Loucy (cell line): Measurements from ENCODE around the gene ADGRL3.

Experiments used
- H2AFZ ChIP-seq: fragments of 200-600 bp; sonication (generic); 2 replicates; pipeline ENCODE4 v1.6.0; 2016; ENCODE audit warnings: antibody characterized with exemption, mild to moderate bottlenecking, low read length, moderate library complexity
- H3F3A ChIP-seq: fragments of 200-600 bp; 2 replicates; pipeline ENCODE4 v1.6.0; 2016; ENCODE audit warnings: antibody characterized with exemption, low read depth, mild to moderate bottlenecking
- H3K27me3 ChIP-seq: fragments of 200-600 bp; sonication (generic); 2 replicates; pipeline ENCODE4 v1.6.1; 2014; ENCODE audit warnings: low read length, mild to moderate bottlenecking; ENCODE audit not compliant: insufficient read depth, poor library complexity, severe bottlenecking
- H3K36me3 ChIP-seq: fragments of 200-600 bp; sonication (generic); 2 replicates; pipeline ENCODE4 v1.6.1; 2016; ENCODE audit warnings: low read length; ENCODE audit not compliant: insufficient read depth
- H3K4me1 ChIP-seq: fragments of 200-600 bp; sonication (generic); 2 replicates; pipeline ENCODE4 v1.5.1; 2014; ENCODE audit warnings: low read length, mild to moderate bottlenecking; ENCODE audit not compliant: insufficient read depth, poor library complexity, severe bottlenecking
- H3K4me2 ChIP-seq: fragments of 200-600 bp; sonication (generic); 2 replicates; pipeline ENCODE4 v1.6.0; 2014; ENCODE audit warnings: antibody characterized with exemption, low read length, low read depth, mild to moderate bottlenecking; ENCODE audit not compliant: poor library complexity, severe bottlenecking
- H3K4me3 ChIP-seq: fragments of 200-600 bp; sonication (generic); 2 replicates; pipeline ENCODE4 v1.5.1; 2014; ENCODE audit warnings: low read length, mild to moderate bottlenecking, mixed read lengths; ENCODE audit not compliant: poor library complexity, severe bottlenecking
- H3K79me2 ChIP-seq: fragments of 200-600 bp; sonication (generic); 2 replicates; pipeline ENCODE4 v1.6.1; 2014; ENCODE audit warnings: low read length; ENCODE audit not compliant: insufficient read depth
- H3K9ac ChIP-seq: fragments of 200-600 bp; sonication (generic); 2 replicates; pipeline ENCODE4 v1.6.0; 2014; ENCODE audit warnings: mild to moderate bottlenecking, low read depth, low read length, moderate library complexity; ENCODE audit not compliant: poor library complexity, severe bottlenecking
- H3K9me2 ChIP-seq: fragments of 200-600 bp; sonication (generic); replicated peaks from 2 replicates; pipeline ENCODE4 v1.6.1; 2016; ENCODE audit warnings: low read depth, low read length, mixed read lengths
- H3K9me3 ChIP-seq: fragments of 200-600 bp; sonication (generic); 2 replicates; pipeline ENCODE4 v1.6.1; 2014; ENCODE audit warnings: mild to moderate bottlenecking, antibody characterized with exemption, low read length, low read depth; ENCODE audit not compliant: insufficient read depth
- H4K20me1 ChIP-seq: fragments of 200-600 bp; sonication (generic); 2 replicates; pipeline ENCODE4 v1.6.0; 2014; ENCODE audit warnings: antibody characterized with exemption, low read length, mild to moderate bottlenecking; ENCODE audit not compliant: insufficient read depth, poor library complexity, severe bottlenecking
- CTCF ChIP-seq: fragments of 200-600 bp; sonication (generic); conservative IDR thresholded peaks from 2 replicates; pipeline ENCODE4 v1.5.1; 2014; ENCODE audit warnings: mild to moderate bottlenecking, antibody characterized with exemption, low read length
- EZH2phosphoT487 ChIP-seq: fragments of 200-600 bp; IDR thresholded peaks from 2 replicates; pipeline ENCODE4 v1.6.1; 2018; ENCODE audit warnings: antibody characterized with exemption, mild to moderate bottlenecking, moderate library complexity, borderline replicate concordance

ADGRL3 gene

GRCh38 chr4:61212788-61213187, 12.7 kb downstream of the ADGRL3 start:
- Histone ChIP-seq H3K9ac (no peak overlapping the region), H3K36me3 (no peaks in the 10 kb centered on the region), H3K9me2 (no peaks in the 10 kb centered on the region; the same call in 1 of the 2 replicates), H2AFZ (no peak overlapping the region), H3K27me3 (no peaks in the 10 kb centered on the region), H3K9me3 (no peaks in the 10 kb centered on the region), H3K4me2 (no peak overlapping the region), H3F3A (no peaks in the 10 kb centered on the region), H3K79me2 (no peaks in the 10 kb centered on the region), H4K20me1 (no peaks in the 10 kb centered on the region), H3K4me3 (no peak overlapping the region), H3K4me1 (no peaks in the 10 kb centered on the region)
- TF ChIP-seq EZH2phosphoT487 (no peak), CTCF (no peak)

GRCh38 chr4:61214680-61215079, 14.6 kb downstream of the ADGRL3 start:
- Histone ChIP-seq H3K4me1 (no peaks in the 10 kb centered on the region), H3K4me3 (no peak overlapping the region), H3K36me3 (no peaks in the 10 kb centered on the region), H4K20me1 (no peaks in the 10 kb centered on the region), H3K27me3 (no peaks in the 10 kb centered on the region), H3K9me2 (no peaks in the 10 kb centered on the region; the same call in 1 of the 2 replicates), H2AFZ (no peak overlapping the region), H3K79me2 (no peaks in the 10 kb centered on the region), H3K9me3 (no peaks in the 10 kb centered on the region), H3F3A (no peaks in the 10 kb centered on the region), H3K9ac (no peak overlapping the region), H3K4me2 (no peak overlapping the region)
- no peak for TF ChIP-seq CTCF

- no peaks in the 10 kb centered on the region for H3K27me3 ChIP-seq
- no peak overlapping the region for H3K4me3 ChIP-seq
- H3K9me3 ChIP-seq = no peaks in the 10 kb centered on the region
- no peaks in the 10 kb centered on the region for H3K4me1 ChIP-seq
- no peak overlapping the region for H3K9ac ChIP-seq
- H3K36me3 ChIP-seq = no peaks in the 10 kb centered on the region
- H3K4me2 ChIP-seq = no peak overlapping the region
- no peak overlapping the region for H2AFZ ChIP-seq
- TF ChIP-seq CTCF = no peak
- H3K79me2 ChIP-seq = no peaks in the 10 kb centered on the region
- no peaks in the 10 kb centered on the region for H3F3A ChIP-seq
- H4K20me1 ChIP-seq = no peaks in the 10 kb centered on the region
- H3K9me2 ChIP-seq = no peaks in the 10 kb centered on the region; the same call in 1 of the 2 replicates
Measured at GRCh38 chr4:61217222-61217621, 17.1 kb downstream of the ADGRL3 start.
